HCT116 (cell line): ENCODE results near the gene RNF114.

Experiments used
- CEBPB ChIP-seq: IDR thresholded peaks from 2 replicates; pipeline ENCODE4 v1.6.1; 2012; ENCODE audit warnings: low read depth
- CTCF ChIP-seq, 3 experiments: fragments of 200-600 bp in 1 of 3; sonication (generic) in 1 of 3; IDR thresholded peaks in 2 of 3; conservative IDR thresholded peaks in 1 of 3; 2 replicates each; pipeline ENCODE4 v1.5.1; 2012 to 2017; ENCODE audit warnings: low read depth in 2 of 3, low read length in 2 of 3, antibody characterized with exemption in 1 of 3, borderline replicate concordance in 1 of 3, control low read depth in 1 of 3, mild to moderate bottlenecking in 1 of 3, mixed read lengths in 1 of 3, mixed run types in 1 of 3, moderate library complexity in 1 of 3; ENCODE audit not compliant: insufficient read depth in 1 of 3
- EZH2 ChIP-seq: fragments of 200-600 bp; sonication (generic); IDR thresholded peaks from 2 replicates; pipeline ENCODE4 v1.6.1; 2017; ENCODE audit warnings: antibody characterized with exemption, mixed run types
- JUND ChIP-seq: IDR thresholded peaks from 2 replicates; pipeline ENCODE4 v1.6.1; 2012
- POLR2AphosphoS5 ChIP-seq: IDR thresholded peaks from 2 replicates; pipeline ENCODE4 v1.6.1; 2011; ENCODE audit warnings: mild to moderate bottlenecking, low read depth, low read length, moderate library complexity
- SP1 ChIP-seq: IDR thresholded peaks from 2 replicates; pipeline ENCODE4 v1.6.1; 2012; ENCODE audit warnings: low read depth
- ZBTB33 ChIP-seq: IDR thresholded peaks from 2 replicates; pipeline ENCODE4 v1.6.1; 2011; ENCODE audit warnings: mild to moderate bottlenecking, low read length, moderate library complexity; ENCODE audit not compliant: insufficient replicate concordance; ENCODE audit errors: extremely low read depth

DNA sequence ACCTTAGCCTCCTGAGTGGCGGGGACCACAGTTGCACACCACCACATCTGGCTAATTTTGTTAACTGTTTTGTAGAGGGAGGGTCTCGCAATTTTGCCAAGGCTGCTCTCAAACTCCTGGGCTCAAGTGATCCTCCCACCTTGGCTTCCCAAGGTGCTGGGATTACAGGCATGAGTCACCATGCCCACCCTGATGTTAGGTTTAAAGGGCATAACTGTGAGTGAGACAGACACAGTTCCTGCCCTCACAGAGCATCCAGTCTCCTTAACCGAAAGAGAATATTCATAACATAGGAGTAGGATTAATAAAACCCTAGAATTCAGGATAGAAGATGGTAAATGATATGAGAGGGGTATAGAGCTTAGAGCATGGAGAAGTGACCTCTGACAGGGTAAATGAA lies 17.8 kb upstream of the RNF114 start:
- no peak for TF ChIP-seq CTCF (IDR thresholded peaks at IDR 0.05 in 2 of 3, conservative IDR thresholded peaks at IDR 0.05 in 1 of 3; ENCODE audit: borderline replicate concordance in 1 of 3, insufficient read depth in 1 of 3, low read depth in 2 of 3, low read length in 2 of 3)
- TF ChIP-seq JUND: no peak
- TF ChIP-seq SP1: no peak
- no peak for TF ChIP-seq EZH2
- no peak for TF ChIP-seq ZBTB33
- no peak for TF ChIP-seq CEBPB
- TF ChIP-seq POLR2AphosphoS5: no peak
